GM19035 (cell line): ENCODE results near the gene TGFBR2.

ENCODE experiments used
- ATAC-seq: cut with Tn5 transposase; IDR thresholded peaks from one replicate; pipeline ENCODE4 v1.9.1; 2021; ENCODE audit not compliant: unreplicated experiment

Gene TGFBR2

GRCh38 chr3:30606301-30607031 is at the start of gene TGFBR2:
TSS of gene TGFBR2 (plus strand) at chr3:30606601. CDS start at chr3:30606884, 283 bp downstream.
- ATAC-seq, result peak; percentile 70

GRCh38 chr3:30557746-30558303 is 48.6 kb upstream of the TGFBR2 start:
- no peak for ATAC-seq

GRCh38 chr3:30563956-30564355 is 42.4 kb upstream of the TGFBR2 start:
- no peak for ATAC-seq

- ATAC-seq, result no peak
Observed at GRCh38 chr3:30567139-30567753, 39.2 kb upstream of the TGFBR2 start.

- no peak for ATAC-seq
Observed at GRCh38 chr3:30576946-30577345, 29.5 kb upstream of the TGFBR2 start.

GRCh38 chr3:30577788-30578187 is 28.6 kb upstream of the TGFBR2 start:
- ATAC-seq, result peak; percentile 81

GRCh38 chr3:30578479-30578878 is 27.9 kb upstream of the TGFBR2 start:
- peak; percentile 31 for ATAC-seq

GRCh38 chr3:30578986-30579579 is 27.3 kb upstream of the TGFBR2 start:
- ATAC-seq, result no peak

- ATAC-seq, result no peak
Observed at GRCh38 chr3:30581067-30581585, 25.3 kb upstream of the TGFBR2 start.

- no peak for ATAC-seq
Observed at GRCh38 chr3:30581982-30582381, 24.4 kb upstream of the TGFBR2 start.

GRCh38 chr3:30583973-30584372 is 22.4 kb upstream of the TGFBR2 start:
- ATAC-seq, result no peak

- no peak for ATAC-seq
Observed at GRCh38 chr3:30585654-30586053, 20.7 kb upstream of the TGFBR2 start.

GRCh38 chr3:30586096-30586805 is 20.1 kb upstream of the TGFBR2 start:
- no peak for ATAC-seq

GRCh38 chr3:30586806-30587486 is 19.5 kb upstream of the TGFBR2 start:
- no peak for ATAC-seq

- no peak for ATAC-seq
Observed at GRCh38 chr3:30587904-30588303, 18.5 kb upstream of the TGFBR2 start.

- ATAC-seq, result no peak
Observed at GRCh38 chr3:30596152-30596551, 10.2 kb upstream of the TGFBR2 start.

GRCh38 chr3:30597131-30597768 is 9.2 kb upstream of the TGFBR2 start:
- no peak for ATAC-seq

- ATAC-seq, result no peak
Observed at GRCh38 chr3:30597769-30598134, 8.6 kb upstream of the TGFBR2 start.

GRCh38 chr3:30598668-30599545 is 7.5 kb upstream of the TGFBR2 start:
- no peak for ATAC-seq
